Endothelial cell of umbilical vein (primary cell): ENCODE measurements around the gene RNF213. TPM values are rescaled to one million over a fixed set of nuclear protein-coding genes. Genes with fewer than 3 reads are reported as not detected.

Experiments
- BruUV-seq: library from RNA; stranded (reverse); fragments of 400-500 nt; replicated peaks from 2 replicates; lab custom pipeline; 2021; lab: Mats Ljungman, UMichigan
- CTCF ChIA-PET: fragments of 300-600, 350-600 bp; sonication (Branson Sonifier 250); formaldehyde crosslinking; loops from one replicate; lab custom pipeline; 2021; ENCODE audit warnings: antibody characterized with exemption, inconsistent platforms; lab: Charles Lee
- POLR2A ChIA-PET: fragments of 300-600, 350-600 bp; sonication (Branson Sonifier 250); formaldehyde crosslinking; loops from one replicate; lab custom pipeline; 2021; ENCODE audit warnings: antibody characterized with exemption, inconsistent platforms; lab: Charles Lee
- DNase-seq: peaks from one replicate; pipeline ENCODE4 v3.0.0-alpha.2; 2011; ENCODE audit warnings: low read depth, low spot score
- FAIRE-seq: peaks from 2 replicates; lab custom pipeline; 2011; peaks lifted over from hg19 to GRCh38; lab: Jason Lieb, UNC
- H2AFZ ChIP-seq: 2 replicates; pipeline ENCODE4 v1.6.0; 2012; ENCODE audit warnings: low read depth, low read length, control low read depth, inconsistent platforms
- H3K27ac ChIP-seq: 2 replicates; pipeline ENCODE4 v1.5.1; 2011; ENCODE audit warnings: low read depth, mild to moderate bottlenecking, control low read depth, low read length, moderate library complexity; ENCODE audit not compliant: insufficient read depth
- H3K27me3 ChIP-seq, 2 experiments: 2 replicates each; pipeline versions ENCODE4 v1.6.0 to v1.6.1; 2011; ENCODE audit warnings: low read length in 2 of 2, mixed read lengths in 1 of 2; ENCODE audit not compliant: control insufficient read depth in 2 of 2, insufficient read depth in 2 of 2
- H3K36me3 ChIP-seq, 2 experiments: 2 replicates in 1 of 2; 3 replicates in 1 of 2; pipeline ENCODE4 v1.5.1; 2011; ENCODE audit warnings: low read length in 2 of 2, mild to moderate bottlenecking in 1 of 2, moderate library complexity in 1 of 2; ENCODE audit not compliant: control insufficient read depth in 2 of 2, insufficient read depth in 2 of 2; ENCODE audit errors: extremely low read depth in 1 of 2
- H3K4me1 ChIP-seq: 3 replicates; pipeline ENCODE4 v1.5.1; 2011; ENCODE audit warnings: mild to moderate bottlenecking, low read length; ENCODE audit not compliant: control insufficient read depth, insufficient read depth; ENCODE audit errors: extremely low read depth
- H3K4me2 ChIP-seq: 2 replicates; pipeline ENCODE4 v1.6.1; 2011; ENCODE audit warnings: low read length, control low read depth, mixed read lengths; ENCODE audit not compliant: insufficient read depth
- H3K4me3 ChIP-seq, 3 experiments: fragments of 200-600 bp in 1 of 3; sonication (generic), shearing (Covaris generic) in 1 of 3; replicated peaks in 1 of 3; 2 replicates each; pipeline ENCODE4 v1.5.1; 2011 to 2016; ENCODE audit warnings: control low read depth in 3 of 3, low read length in 3 of 3, mild to moderate bottlenecking in 2 of 3, inconsistent platforms in 1 of 3, low read depth in 1 of 3, moderate library complexity in 1 of 3; ENCODE audit not compliant: insufficient read depth in 1 of 3
- H3K79me2 ChIP-seq: 2 replicates; pipeline ENCODE4 v1.6.0; 2012; ENCODE audit warnings: low read length, inconsistent platforms; ENCODE audit not compliant: control insufficient read depth, insufficient read depth
- H3K9ac ChIP-seq: replicated peaks from 2 replicates; pipeline ENCODE3; 2011; ENCODE audit warnings: low read length, control low read depth; ENCODE audit not compliant: insufficient read depth; ENCODE audit errors: extremely low read depth
- H3K9me1 ChIP-seq: replicated peaks from 3 replicates; pipeline ENCODE4 v1.6.0; 2011; ENCODE audit warnings: mild to moderate bottlenecking, low read length; ENCODE audit not compliant: control insufficient read depth, insufficient read depth; ENCODE audit errors: extremely low read depth
- H3K9me3 ChIP-seq: replicated peaks from 2 replicates; pipeline ENCODE4 v1.5.1; 2012; ENCODE audit warnings: low read length, inconsistent platforms; ENCODE audit not compliant: control insufficient read depth, insufficient read depth
- H4K20me1 ChIP-seq: replicated peaks from 2 replicates; pipeline ENCODE3; 2011; ENCODE audit warnings: mild to moderate bottlenecking, low read length; ENCODE audit not compliant: control insufficient read depth, insufficient read depth; ENCODE audit errors: extremely low read depth
- FOS ChIP-seq: IDR thresholded peaks from 2 replicates; pipeline ENCODE4 v1.6.1; 2011; ENCODE audit warnings: mild to moderate bottlenecking, low read length, moderate library complexity, borderline replicate concordance; ENCODE audit not compliant: insufficient read depth
- GATA2 ChIP-seq: IDR thresholded peaks from 2 replicates; pipeline ENCODE4 v1.7.0; 2011; ENCODE audit warnings: low read depth, mild to moderate bottlenecking, moderate library complexity, mixed read lengths, low read length; ENCODE audit not compliant: insufficient read length, insufficient read depth
- MYC ChIP-seq: IDR thresholded peaks from one replicate; pipeline ENCODE4 v1.6.1; 2011; ENCODE audit warnings: mild to moderate bottlenecking, low read depth, low read length
- POLR2A ChIP-seq: IDR thresholded peaks from 2 replicates; pipeline ENCODE4 v1.6.1; 2012; ENCODE audit warnings: low read depth, mild to moderate bottlenecking, control low read depth, low read length
- POLR2AphosphoS5 ChIP-seq: IDR thresholded peaks from 2 replicates; pipeline ENCODE4 v1.6.1; 2012; ENCODE audit warnings: low read depth, mild to moderate bottlenecking, control low read depth, low read length, moderate library complexity; ENCODE audit not compliant: insufficient read depth
- dilution Hi-C: fragments of 300-500 bp; cut with MboI; formaldehyde crosslinking; loops from one replicate; pipeline ENCODE4 v1.15.0; 2019; ENCODE audit warnings: low sequenced_read_pairs; ENCODE audit not compliant: extremely low pct_ligation_motif_present
- intact Hi-C: fragments of 100-400 bp; cut with micrococcal nuclease; formaldehyde crosslinking; loops from one replicate; pipeline ENCODE4 v1.10.0; 2022
- polyA plus RNA-seq, 4 experiments: library from polyadenylated mRNA; depleted of rRNA in 3 of 4; stranded (reverse) in 3 of 4; unstranded in 1 of 4; fragments of >200 nt; gene quantifications; 2 replicates each; pipeline versions ENCODE4 v1.2.1 to v1.2.3, GENCODE V29; 2011 to 2012; ENCODE audit warnings: missing spikeins in 1 of 4
- total RNA-seq: library from RNA; stranded (reverse); gene quantifications from 2 replicates; pipeline ENCODE4 v1.2.3, GENCODE V29; 2021
- TF ChIP-seq, protein P1 (sequence below), 2 donors: IDR thresholded peaks; 1 replicate in 1 of 2; 2 replicates in 1 of 2; pipeline ENCODE4 v1.5.1; 2011; ENCODE audit warnings: low read length in 2 of 2, mild to moderate bottlenecking in 2 of 2, moderate library complexity in 2 of 2, control low read depth in 1 of 2, inconsistent platforms in 1 of 2, low read depth in 1 of 2; ENCODE audit not compliant: insufficient read depth in 1 of 2; ENCODE audit errors: extremely low read depth in 1 of 2
- TF ChIP-seq, protein P2 (sequence below): IDR thresholded peaks from 2 replicates; pipeline ENCODE4 v1.6.1; 2011; ENCODE audit not compliant: insufficient read depth, insufficient read length

Gene RNF213
- total and polyA plus RNA-seq, 2 donors (not counting 3 experiments of a cell fraction or from before 2014, with no cell fraction given), result 36.5 to 116 TPM

DNA sequence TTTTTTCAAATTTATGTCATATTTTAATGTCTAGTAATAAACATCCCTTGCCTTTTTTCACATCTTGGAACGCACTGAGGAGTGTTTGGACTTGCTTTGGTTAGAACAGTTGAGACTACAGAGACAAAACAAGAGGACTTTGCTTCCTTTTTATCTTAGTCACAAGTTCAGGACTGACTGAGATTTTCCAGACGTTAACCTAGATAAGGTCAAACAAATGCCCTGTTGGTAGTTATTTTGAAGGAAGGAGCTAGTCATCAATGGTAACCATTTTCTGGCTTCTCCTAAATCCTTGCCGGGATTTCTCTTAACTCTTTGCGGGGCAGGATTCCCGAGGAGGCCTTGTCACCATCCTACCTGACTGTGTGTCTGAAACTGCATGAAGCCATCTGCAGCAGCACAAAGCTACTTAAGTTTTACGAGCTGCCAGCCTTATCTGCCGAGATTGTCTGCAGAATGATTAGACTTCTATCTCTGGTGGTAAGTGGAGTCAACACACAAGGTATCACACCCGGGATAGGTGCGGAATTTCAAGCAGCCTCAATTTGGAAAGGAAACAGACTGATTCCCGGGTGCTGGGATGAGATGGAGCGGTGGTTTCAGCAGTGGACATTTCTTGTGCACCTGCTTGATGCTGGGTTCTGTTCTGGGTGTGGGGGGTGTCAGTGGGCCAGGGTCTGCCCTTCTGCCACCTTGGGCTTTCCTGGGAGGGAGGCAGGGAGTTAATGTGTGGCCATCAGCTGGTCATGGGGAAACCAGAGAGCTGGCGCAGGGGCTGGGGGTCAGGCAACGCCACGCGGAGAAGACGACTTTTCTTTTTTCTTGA lies 48.3 kb downstream of the RNF213 start:
- TF ChIP-seq POLR2AphosphoS5 (no peak), FOS (no peak), POLR2A (no peak), MYC (no peak), GATA2 (no peak)
- TF ChIP-seq, protein P1, sequence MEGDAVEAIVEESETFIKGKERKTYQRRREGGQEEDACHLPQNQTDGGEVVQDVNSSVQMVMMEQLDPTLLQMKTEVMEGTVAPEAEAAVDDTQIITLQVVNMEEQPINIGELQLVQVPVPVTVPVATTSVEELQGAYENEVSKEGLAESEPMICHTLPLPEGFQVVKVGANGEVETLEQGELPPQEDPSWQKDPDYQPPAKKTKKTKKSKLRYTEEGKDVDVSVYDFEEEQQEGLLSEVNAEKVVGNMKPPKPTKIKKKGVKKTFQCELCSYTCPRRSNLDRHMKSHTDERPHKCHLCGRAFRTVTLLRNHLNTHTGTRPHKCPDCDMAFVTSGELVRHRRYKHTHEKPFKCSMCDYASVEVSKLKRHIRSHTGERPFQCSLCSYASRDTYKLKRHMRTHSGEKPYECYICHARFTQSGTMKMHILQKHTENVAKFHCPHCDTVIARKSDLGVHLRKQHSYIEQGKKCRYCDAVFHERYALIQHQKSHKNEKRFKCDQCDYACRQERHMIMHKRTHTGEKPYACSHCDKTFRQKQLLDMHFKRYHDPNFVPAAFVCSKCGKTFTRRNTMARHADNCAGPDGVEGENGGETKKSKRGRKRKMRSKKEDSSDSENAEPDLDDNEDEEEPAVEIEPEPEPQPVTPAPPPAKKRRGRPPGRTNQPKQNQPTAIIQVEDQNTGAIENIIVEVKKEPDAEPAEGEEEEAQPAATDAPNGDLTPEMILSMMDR (IDR thresholded peaks at IDR 0.05; ENCODE audit: extremely low read depth in 1 of 2, insufficient read depth in 1 of 2, low read depth in 1 of 2, low read length in 2 of 2), result no peak
- TF ChIP-seq, protein P2, sequence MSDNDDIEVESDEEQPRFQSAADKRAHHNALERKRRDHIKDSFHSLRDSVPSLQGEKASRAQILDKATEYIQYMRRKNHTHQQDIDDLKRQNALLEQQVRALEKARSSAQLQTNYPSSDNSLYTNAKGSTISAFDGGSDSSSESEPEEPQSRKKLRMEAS, result no peak
- H3K4me1 ChIP-seq, result no peaks in the 10 kb centered on the region
- no TSS peak for BruUV-seq
- no peak overlapping the region for H3K4me2 ChIP-seq
- no peak overlapping the region for H2AFZ ChIP-seq
- POLR2A ChIA-PET, result no interaction called here
- H3K9me3 ChIP-seq, result no peaks in the 10 kb centered on the region
- H3K4me3 ChIP-seq, result no peak overlapping the region
- DNase-seq, result no peak
- peaks cover 9% of the 10 kb centered on the region for H3K79me2 ChIP-seq
- FAIRE-seq, result peak; percentile 46
- CTCF ChIA-PET, result interaction anchor here (0.6 to 1.9 kb wide), 3 partner anchors 8 to 113 kb away, joined by 3 to 6 read pairs (median 5); no protein-coding TSS in a partner anchor
- no peak overlapping the region for H3K27ac ChIP-seq
- H4K20me1 ChIP-seq, result no peaks in the 10 kb centered on the region
- no peaks in the 10 kb centered on the region for H3K27me3 ChIP-seq
- dilution Hi-C loops (no loop called here), intact Hi-C loops (no loop called here)
- no peaks in the 10 kb centered on the region for H3K9me1 ChIP-seq
- H3K36me3 ChIP-seq, result peaks cover 19 to 33% of the 10 kb centered on the region in 2 experiments
- no peak overlapping the region for H3K9ac ChIP-seq
